ENCODE data around the gene TSEN2. TPM values are rescaled to one million over a fixed set of nuclear protein-coding genes. Genes with fewer than 3 reads are reported as not detected.
A peak's percentile ranks its signal among the peaks of the same experiment; 100 is the strongest.

TSEN2 gene
- total RNA-seq, 2 donors from 2014 or later, result 16.6 to 18.2 TPM

DNA sequence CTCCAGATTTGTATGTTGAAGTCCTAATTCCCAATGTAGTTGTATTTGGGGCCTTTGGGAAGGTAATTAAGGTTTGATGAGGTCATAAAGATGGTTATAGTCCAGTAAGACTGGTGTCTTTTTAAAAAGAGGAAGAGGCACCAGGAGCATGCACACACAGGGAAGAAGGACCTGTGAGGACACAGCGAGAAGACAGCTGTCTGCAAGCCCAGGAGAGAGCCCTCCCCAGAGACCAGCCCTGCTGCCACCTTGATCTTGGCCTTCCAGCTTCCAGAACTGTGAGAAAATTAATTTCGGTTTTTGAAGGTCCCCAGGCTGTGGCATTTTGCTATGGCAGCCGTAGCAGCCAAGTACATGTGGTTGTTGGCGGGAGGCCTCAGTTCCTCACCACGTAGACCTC lies 32.8 kb upstream of the TSEN2 start:
- Histone ChIP-seq H3K27me3 (ENCODE audit: control insufficient read depth, insufficient read depth, low read length, poor library complexity, severe bottlenecking) (peaks cover 84% of the 10 kb centered on the region), H3K9me3 (ENCODE audit: control insufficient read depth, low read length) (peaks cover 7% of the 10 kb centered on the region), H3K4me1 (ENCODE audit: control insufficient read depth, insufficient read depth, low read length) (peaks cover 8% of the 10 kb centered on the region), H3K27ac (ENCODE audit: low read depth, low read length) (no peak overlapping the region), H3K9ac (ENCODE audit: extremely low read depth, low read length, poor library complexity, severe bottlenecking) (no peak overlapping the region), H3K4me3 (ENCODE audit: low read length) (no peak overlapping the region), H3K36me3 (ENCODE audit: control insufficient read depth, insufficient read depth, low read length) (no peaks in the 10 kb centered on the region)
- TF ChIP-seq, protein P1, sequence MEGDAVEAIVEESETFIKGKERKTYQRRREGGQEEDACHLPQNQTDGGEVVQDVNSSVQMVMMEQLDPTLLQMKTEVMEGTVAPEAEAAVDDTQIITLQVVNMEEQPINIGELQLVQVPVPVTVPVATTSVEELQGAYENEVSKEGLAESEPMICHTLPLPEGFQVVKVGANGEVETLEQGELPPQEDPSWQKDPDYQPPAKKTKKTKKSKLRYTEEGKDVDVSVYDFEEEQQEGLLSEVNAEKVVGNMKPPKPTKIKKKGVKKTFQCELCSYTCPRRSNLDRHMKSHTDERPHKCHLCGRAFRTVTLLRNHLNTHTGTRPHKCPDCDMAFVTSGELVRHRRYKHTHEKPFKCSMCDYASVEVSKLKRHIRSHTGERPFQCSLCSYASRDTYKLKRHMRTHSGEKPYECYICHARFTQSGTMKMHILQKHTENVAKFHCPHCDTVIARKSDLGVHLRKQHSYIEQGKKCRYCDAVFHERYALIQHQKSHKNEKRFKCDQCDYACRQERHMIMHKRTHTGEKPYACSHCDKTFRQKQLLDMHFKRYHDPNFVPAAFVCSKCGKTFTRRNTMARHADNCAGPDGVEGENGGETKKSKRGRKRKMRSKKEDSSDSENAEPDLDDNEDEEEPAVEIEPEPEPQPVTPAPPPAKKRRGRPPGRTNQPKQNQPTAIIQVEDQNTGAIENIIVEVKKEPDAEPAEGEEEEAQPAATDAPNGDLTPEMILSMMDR (conservative IDR thresholded peaks at IDR 0.05), result no peak
- no peaks in the 10 kb centered on the region for H3K36me3 Mint-ChIP-seq (ENCODE audit: low read depth)
- no peak overlapping the region for H3K27ac Mint-ChIP-seq
- peaks cover 9% of the 10 kb centered on the region for H3K4me1 Mint-ChIP-seq
- H3K9me3 Mint-ChIP-seq, result peaks cover 1% of the 10 kb centered on the region
- 79 to 84% methylated on average over 5 of the region's 5 CpGs for WGBS, 2 experiments (ENCODE audit: insufficient coverage in 1 of 2, insufficient read length in 1 of 2)
- no peak for DNase-seq
- H3K27me3 Mint-ChIP-seq (ENCODE audit: insufficient read depth), result peaks cover 75% of the 10 kb centered on the region
- H3K4me3 Mint-ChIP-seq, result no peak overlapping the region

DNA sequence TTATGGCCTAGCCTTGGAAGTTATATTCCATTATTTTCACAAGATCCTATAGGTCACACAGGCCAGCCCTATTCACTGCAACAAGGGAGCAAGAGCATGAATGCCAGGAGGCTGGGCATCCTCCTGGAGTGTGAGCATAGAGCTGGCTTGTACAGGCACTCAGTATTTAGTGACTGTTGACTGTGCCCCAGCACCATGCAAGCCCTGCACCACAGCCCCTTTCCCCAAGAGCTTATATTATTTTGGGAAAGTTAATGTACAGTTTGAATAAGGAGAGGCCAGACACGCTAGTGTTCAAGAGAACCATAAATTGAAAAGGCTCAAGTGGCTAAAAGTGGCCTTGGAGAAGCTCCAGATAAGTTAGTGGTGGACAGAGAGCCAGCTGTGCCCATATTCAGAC lies 32.3 kb upstream of the TSEN2 start:
- no peak overlapping the region for H3K4me3 Mint-ChIP-seq
- no peak overlapping the region for H3K27ac ChIP-seq (ENCODE audit: low read depth, low read length)

GRCh38 chr3:12452361-12453330 lies 31.6 kb upstream of the TSEN2 start:
- H3K36me3 ChIP-seq (ENCODE audit: control insufficient read depth, insufficient read depth, low read length), result no peaks in the 10 kb centered on the region
- no peak overlapping the region for H3K27ac ChIP-seq (ENCODE audit: low read depth, low read length)
- H3K36me3 Mint-ChIP-seq (ENCODE audit: low read depth), result no peaks in the 10 kb centered on the region
- no peak overlapping the region for H3K9ac ChIP-seq (ENCODE audit: extremely low read depth, low read length, poor library complexity, severe bottlenecking)
- H3K4me1 Mint-ChIP-seq, result peaks cover 9% of the 10 kb centered on the region
- H3K9me3 Mint-ChIP-seq, result peaks cover 1% of the 10 kb centered on the region
- WGBS, 2 experiments (ENCODE audit: insufficient coverage in 1 of 2, insufficient read length in 1 of 2), result 88 to 93% methylated on average over 11 to 12 of the region's 12 CpGs
- peaks cover 76% of the 10 kb centered on the region for H3K27me3 ChIP-seq (ENCODE audit: control insufficient read depth, insufficient read depth, low read length, poor library complexity, severe bottlenecking)
- TF ChIP-seq, protein P1 (conservative IDR thresholded peaks at IDR 0.05), result peak; percentile 25
- H3K27me3 Mint-ChIP-seq (ENCODE audit: insufficient read depth), result peaks cover 71% of the 10 kb centered on the region
- H3K9me3 ChIP-seq (ENCODE audit: control insufficient read depth, low read length), result peaks cover 7% of the 10 kb centered on the region
- H3K4me3 ChIP-seq (ENCODE audit: low read length), result no peak overlapping the region
- no peak overlapping the region for H3K4me3 Mint-ChIP-seq
- no peak for DNase-seq
- H3K27ac Mint-ChIP-seq, result no peak overlapping the region
- peaks cover 8% of the 10 kb centered on the region for H3K4me1 ChIP-seq (ENCODE audit: control insufficient read depth, insufficient read depth, low read length)

More for the DNA sequence above, 32.3 kb upstream of the TSEN2 start:
- TF ChIP-seq, protein P1 (conservative IDR thresholded peaks at IDR 0.05), result no peak
- Mint-ChIP-seq H3K9me3 (peaks cover 1% of the 10 kb centered on the region), H3K27me3 (ENCODE audit: insufficient read depth) (peaks cover 74% of the 10 kb centered on the region), H3K27ac (no peak overlapping the region), H3K36me3 (ENCODE audit: low read depth) (no peaks in the 10 kb centered on the region), H3K4me1 (peaks cover 9% of the 10 kb centered on the region)
- 91 to 100% methylated on average over 1 of the region's 1 CpG for WGBS, 2 experiments (ENCODE audit: insufficient coverage in 1 of 2, insufficient read length in 1 of 2)
- Histone ChIP-seq H3K36me3 (ENCODE audit: control insufficient read depth, insufficient read depth, low read length) (no peaks in the 10 kb centered on the region), H3K9me3 (ENCODE audit: control insufficient read depth, low read length) (peaks cover 7% of the 10 kb centered on the region), H3K4me1 (ENCODE audit: control insufficient read depth, insufficient read depth, low read length) (peaks cover 8% of the 10 kb centered on the region), H3K9ac (ENCODE audit: extremely low read depth, low read length, poor library complexity, severe bottlenecking) (no peak overlapping the region), H3K27me3 (ENCODE audit: control insufficient read depth, insufficient read depth, low read length, poor library complexity, severe bottlenecking) (peaks cover 83% of the 10 kb centered on the region), H3K4me3 (ENCODE audit: low read length) (no peak overlapping the region)
- no peak for DNase-seq
